Measurements from ENCODE around the gene APC2.
A peak's percentile ranks its signal among the peaks of the same experiment; 100 is the strongest.

APC2 gene

DNA sequence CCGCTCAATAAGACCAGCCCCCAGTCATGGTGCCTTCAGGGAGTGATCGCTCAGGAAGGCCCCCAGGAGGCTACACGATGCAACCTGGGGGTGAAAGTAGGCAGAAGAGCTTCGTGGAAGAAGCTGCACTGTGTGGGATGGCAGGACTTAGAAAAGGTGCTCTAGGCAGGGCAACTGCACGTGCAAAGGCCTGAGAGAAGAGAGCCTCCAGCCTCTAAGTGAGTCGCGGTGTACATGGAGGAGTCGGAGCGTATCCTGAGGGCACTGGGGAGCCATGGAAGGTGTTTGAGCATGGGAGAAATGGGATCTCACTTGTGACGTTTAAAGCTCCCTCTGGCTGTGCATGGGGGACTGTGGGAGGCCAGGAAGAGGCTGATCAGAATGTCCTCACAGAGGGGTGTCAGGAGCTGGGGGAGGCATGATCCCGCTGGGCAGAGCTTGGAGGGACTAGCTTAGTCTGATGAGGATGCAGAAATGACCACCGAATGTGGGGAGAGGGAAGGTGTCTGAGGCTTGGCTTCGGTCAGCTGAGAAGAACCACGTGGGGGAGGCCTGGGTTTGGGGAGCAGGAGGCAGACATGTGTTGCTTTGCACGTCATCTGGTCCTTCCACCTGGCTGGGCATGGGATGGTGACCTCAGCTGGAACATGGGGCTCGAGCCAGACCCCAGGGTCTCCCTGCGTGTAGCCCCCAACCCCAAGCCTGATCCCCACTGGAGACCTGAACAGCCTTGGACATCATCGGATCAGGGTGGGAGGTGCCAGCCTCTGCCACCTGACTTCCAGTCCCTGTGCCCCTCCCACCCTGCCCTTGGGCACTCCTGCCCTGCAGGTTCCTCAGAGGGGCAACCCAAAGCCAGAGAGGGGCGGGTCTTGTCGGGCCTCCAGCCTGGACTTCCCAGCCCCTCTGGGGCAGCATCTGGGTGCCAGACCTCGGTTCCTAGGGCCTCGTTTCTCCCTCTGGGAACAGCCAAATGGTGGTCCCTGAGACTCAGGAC lies 1.1 kb downstream of the APC2 start:
- no peak for DNase-seq

- no peak for DNase-seq
These were observed 2.2 kb downstream of the APC2 start for GRCh38 chr19:1451916-1452801.

- no peak for DNase-seq
These were observed 3.0 kb downstream of the APC2 start for GRCh38 chr19:1452802-1453524.

DNA sequence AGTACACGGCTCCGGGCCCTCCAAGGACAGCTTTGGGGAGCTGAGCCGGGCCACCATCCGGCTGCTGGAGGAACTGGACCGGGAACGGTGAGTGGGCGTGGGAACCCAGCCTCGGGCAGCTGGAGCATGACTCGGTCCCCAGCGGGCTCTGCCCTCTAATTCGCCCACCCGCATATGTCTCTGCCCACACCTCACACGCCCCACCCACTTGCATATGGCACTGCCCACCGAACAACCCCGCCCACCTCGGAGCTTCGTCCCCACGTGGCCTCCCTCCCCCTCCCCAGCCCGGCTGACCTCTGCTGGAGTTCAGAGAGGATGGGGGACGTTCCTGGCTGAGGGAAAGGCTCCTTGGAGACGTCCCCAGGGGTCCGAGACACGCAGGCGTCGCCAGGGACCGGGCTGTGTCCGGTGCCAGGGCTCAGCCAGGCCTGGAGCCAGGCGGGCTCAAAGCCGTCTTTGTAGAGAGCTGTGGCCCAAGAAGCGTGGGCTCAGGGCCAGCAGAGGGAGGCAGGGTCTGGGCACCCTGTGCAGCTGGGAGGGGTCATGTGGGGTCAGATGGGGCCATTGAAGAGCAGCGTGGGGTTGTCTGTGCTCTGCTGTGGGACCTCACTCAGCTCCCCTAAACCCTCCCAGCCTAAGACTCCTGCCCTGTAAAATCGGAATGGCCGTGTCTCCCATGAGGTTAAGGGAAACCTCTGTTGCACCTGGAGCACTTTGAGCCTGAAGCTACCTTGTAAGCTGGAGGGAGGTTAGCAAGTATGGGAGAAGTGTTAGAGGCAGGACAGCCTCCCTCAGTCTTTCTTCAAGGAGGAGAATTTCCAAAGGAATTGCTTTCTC lies 3.8 kb downstream of the APC2 start:
- DNase-seq: no peak

- no peak for DNase-seq
These were observed 5.0 kb downstream of the APC2 start for GRCh38 chr19:1455002-1455335.

DNA sequence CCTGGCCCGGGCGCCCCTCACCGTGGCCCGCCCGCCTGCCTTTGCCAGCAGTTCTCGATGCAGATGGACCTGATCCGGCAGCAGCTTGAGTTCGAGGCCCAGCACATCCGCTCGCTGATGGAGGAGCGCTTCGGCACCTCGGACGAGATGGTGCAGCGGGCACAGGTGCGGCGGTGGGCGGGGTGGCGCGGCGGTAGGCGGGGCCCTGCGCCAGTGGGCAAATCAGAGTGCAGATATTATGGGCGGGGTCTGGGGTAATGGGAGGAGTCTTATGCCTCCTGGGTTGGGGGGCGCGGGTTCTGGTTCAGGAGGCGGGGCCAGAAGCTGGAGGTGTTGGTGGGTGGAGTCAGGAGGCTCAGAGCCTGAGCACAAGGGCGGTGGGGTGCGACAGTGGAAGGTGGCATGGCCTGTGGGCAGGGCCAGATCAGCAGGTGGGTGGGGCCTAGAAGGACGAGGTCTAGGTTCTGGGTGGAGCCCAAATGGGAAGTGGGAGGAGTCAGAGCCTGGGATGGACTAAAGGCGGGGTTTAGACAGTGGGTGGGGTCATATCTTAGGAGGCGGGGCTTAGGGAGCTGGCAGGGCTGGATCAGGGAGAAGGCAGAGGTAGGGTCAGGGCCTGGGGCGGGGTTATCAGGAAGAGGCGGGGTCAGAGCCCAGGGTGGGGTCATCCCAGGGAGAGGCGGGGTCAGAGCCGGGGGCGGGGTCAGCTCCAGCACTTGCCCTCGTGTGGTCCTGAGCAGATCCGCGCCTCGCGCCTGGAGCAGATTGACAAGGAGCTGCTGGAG lies 5.6 kb downstream of the APC2 start:
- peak; percentile 54 for DNase-seq

- DNase-seq: no peak
These were observed 6.4 kb downstream of the APC2 start for GRCh38 chr19:1456121-1456900.

DNA sequence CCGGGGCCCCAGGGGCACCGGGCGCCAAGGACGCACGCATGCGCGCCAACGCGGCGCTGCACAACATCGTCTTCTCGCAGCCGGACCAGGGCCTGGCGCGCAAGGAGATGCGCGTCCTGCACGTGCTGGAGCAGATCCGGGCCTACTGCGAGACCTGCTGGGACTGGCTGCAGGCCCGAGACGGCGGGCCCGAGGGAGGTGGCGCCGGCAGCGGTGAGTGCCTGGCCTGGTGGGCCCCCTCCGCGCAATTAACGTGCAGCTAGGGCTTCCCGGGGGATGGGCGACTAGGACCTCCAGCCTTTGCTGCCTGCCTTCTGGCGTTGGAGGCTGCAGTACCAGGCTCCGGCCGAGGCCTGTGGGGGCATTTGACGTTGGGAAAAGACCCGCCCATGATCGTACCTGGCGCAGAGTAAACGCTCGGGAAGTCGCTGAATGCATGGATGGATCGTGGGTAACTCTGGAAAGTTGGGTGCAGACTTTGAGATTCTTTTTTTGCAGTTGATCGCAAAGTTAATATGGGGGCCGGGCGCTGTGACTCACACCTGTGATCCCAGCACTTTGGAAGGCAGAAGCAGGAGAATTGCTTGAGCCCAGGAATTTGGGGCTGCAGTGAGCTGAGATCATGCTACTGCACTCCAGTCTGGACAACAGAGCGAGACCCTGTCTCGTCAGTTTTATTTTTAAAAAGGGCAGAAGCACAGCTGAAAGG lies 7.3 kb downstream of the APC2 start:
- no peak for DNase-seq

GRCh38 chr19:1457892-1458291 lies 8.0 kb downstream of the APC2 start:
- no peak for DNase-seq

GRCh38 chr19:1459479-1459878 lies 9.6 kb downstream of the APC2 start:
- no peak for DNase-seq

- DNase-seq: no peak
These were observed 10.4 kb downstream of the APC2 start for GRCh38 chr19:1460033-1460995.

GRCh38 chr19:1461862-1462261 lies 11.9 kb downstream of the APC2 start:
- no peak for DNase-seq

DNA sequence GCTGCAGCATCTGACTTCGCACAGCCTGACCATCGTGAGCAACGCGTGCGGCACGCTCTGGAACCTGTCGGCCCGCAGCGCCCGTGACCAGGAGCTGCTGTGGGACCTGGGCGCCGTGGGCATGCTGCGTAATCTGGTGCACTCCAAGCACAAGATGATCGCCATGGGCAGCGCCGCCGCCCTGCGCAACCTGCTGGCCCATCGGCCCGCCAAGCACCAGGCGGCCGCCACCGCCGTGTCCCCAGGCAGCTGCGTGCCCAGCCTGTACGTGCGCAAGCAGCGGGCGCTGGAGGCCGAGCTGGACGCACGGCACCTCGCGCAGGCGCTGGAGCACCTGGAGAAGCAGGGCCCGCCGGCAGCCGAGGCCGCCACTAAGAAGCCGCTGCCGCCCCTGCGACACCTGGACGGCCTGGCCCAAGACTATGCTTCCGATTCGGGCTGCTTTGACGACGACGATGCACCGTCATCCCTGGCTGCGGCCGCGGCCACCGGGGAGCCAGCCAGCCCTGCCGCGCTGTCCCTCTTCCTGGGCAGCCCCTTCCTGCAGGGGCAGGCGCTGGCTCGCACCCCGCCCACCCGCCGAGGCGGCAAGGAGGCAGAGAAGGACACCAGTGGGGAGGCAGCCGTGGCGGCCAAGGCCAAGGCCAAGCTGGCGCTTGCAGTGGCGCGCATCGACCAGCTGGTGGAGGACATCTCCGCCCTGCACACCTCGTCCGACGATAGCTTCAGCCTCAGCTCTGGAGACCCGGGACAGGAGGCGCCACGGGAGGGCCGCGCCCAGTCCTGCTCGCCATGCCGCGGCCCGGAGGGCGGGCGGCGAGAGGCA lies 15.5 kb downstream of the APC2 start:
- DNase-seq: peak; percentile 46

- no peak for DNase-seq
These were observed 16.1 kb downstream of the APC2 start for GRCh38 chr19:1466018-1466460.

DNA sequence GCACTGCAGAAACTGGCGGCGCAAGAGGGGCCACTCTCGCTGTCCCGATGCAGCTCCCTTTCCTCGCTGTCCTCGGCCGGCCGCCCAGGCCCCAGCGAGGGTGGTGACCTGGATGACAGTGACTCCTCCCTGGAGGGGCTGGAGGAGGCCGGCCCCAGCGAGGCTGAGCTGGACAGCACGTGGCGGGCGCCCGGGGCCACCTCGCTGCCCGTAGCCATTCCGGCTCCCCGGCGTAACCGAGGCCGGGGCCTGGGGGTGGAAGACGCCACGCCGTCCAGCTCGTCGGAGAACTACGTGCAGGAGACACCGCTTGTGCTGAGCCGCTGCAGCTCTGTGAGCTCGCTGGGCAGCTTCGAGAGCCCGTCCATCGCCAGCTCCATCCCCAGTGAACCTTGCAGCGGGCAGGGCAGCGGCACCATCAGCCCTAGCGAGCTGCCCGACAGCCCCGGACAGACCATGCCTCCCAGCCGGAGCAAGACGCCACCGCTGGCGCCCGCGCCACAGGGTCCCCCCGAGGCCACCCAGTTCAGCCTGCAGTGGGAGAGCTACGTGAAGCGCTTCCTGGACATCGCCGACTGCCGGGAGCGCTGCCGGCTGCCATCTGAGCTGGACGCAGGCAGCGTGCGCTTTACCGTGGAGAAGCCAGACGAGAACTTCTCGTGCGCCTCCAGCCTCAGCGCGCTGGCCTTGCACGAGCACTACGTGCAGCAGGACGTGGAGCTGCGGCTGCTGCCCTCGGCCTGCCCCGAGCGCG lies 16.7 kb downstream of the APC2 start:
- no peak for DNase-seq

GRCh38 chr19:1467215-1467489 lies 17.2 kb downstream of the APC2 start:
- no peak for DNase-seq
